ENCODE data around the gene PPL. TPM values are rescaled to one million over a fixed set of nuclear protein-coding genes. Genes with fewer than 3 reads are reported as not detected.

Gene PPL
- total RNA-seq, 1 experiment from 2014 or later, result 0.22 TPM

GRCh38 chr16:4928227-4928626 is 8.7 kb downstream of the PPL start:
- peaks cover 21% of the 10 kb centered on the region for H3K4me1 ChIP-seq
- peaks cover 13% of the 10 kb centered on the region for H3K9me3 ChIP-seq (replicated peaks)
- H3K4me3 ChIP-seq, result no peak overlapping the region
- H3K27me3 ChIP-seq, result 0 out of 2 replicates have a peak, but pooled peaks cover 4% of the 10 kb centered on the region
- H3K27ac ChIP-seq, result no peak overlapping the region
- DNase-seq, result no peak
- H3K36me3 ChIP-seq, result no peaks in the 10 kb centered on the region

GRCh38 chr16:4927661-4928060 is 9.3 kb downstream of the PPL start:
- no peak for DNase-seq
- H3K9me3 ChIP-seq (replicated peaks), result peaks cover 13% of the 10 kb centered on the region
- peaks cover 22% of the 10 kb centered on the region for H3K4me1 ChIP-seq
- H3K4me3 ChIP-seq, result no peak overlapping the region
- no peak overlapping the region for H3K27ac ChIP-seq
- H3K36me3 ChIP-seq, result no peaks in the 10 kb centered on the region
- no peaks in the 10 kb centered on the region for H3K27me3 ChIP-seq

GRCh38 chr16:4926928-4927327 is 10.0 kb downstream of the PPL start:
- no peaks in the 10 kb centered on the region for H3K27me3 ChIP-seq
- H3K4me1 ChIP-seq, result peaks cover 22% of the 10 kb centered on the region
- H3K9me3 ChIP-seq (replicated peaks), result peaks cover 13% of the 10 kb centered on the region
- no peak overlapping the region for H3K27ac ChIP-seq
- DNase-seq, result no peak
- H3K36me3 ChIP-seq, result no peaks in the 10 kb centered on the region
- no peak overlapping the region for H3K4me3 ChIP-seq

GRCh38 chr16:4925791-4926190 is 11.2 kb downstream of the PPL start:
- H3K36me3 ChIP-seq, result no peaks in the 10 kb centered on the region
- H3K27me3 ChIP-seq, result no peaks in the 10 kb centered on the region
- no peak overlapping the region for H3K4me3 ChIP-seq
- no peak overlapping the region for H3K27ac ChIP-seq
- H3K4me1 ChIP-seq, result peaks cover 22% of the 10 kb centered on the region
- no peak for DNase-seq
- H3K9me3 ChIP-seq (replicated peaks), result peaks cover 13% of the 10 kb centered on the region

GRCh38 chr16:4925293-4925607 is 11.7 kb downstream of the PPL start:
- no peak for DNase-seq
- H3K27me3 ChIP-seq, result no peaks in the 10 kb centered on the region
- no peak overlapping the region for H3K27ac ChIP-seq
- H3K36me3 ChIP-seq, result no peaks in the 10 kb centered on the region
- H3K4me1 ChIP-seq, result peaks cover 22% of the 10 kb centered on the region
- no peak overlapping the region for H3K4me3 ChIP-seq
- peaks cover 13% of the 10 kb centered on the region for H3K9me3 ChIP-seq (replicated peaks)

GRCh38 chr16:4924593-4925292 is 12.2 kb downstream of the PPL start:
- H3K27ac ChIP-seq, result no peak overlapping the region
- no peak overlapping the region for H3K4me3 ChIP-seq
- H3K27me3 ChIP-seq, result no peaks in the 10 kb centered on the region
- peaks cover 22% of the 10 kb centered on the region for H3K4me1 ChIP-seq
- DNase-seq, result peak; percentile 54 to 65
- no peaks in the 10 kb centered on the region for H3K36me3 ChIP-seq
- H3K9me3 ChIP-seq (replicated peaks), result peaks cover 13% of the 10 kb centered on the region

- peak in 1 of 2 experiments; percentile 61 for DNase-seq
- peaks cover 13% of the 10 kb centered on the region for H3K9me3 ChIP-seq (replicated peaks)
- H3K4me3 ChIP-seq, result no peak overlapping the region
- no peaks in the 10 kb centered on the region for H3K27me3 ChIP-seq
- H3K36me3 ChIP-seq, result no peaks in the 10 kb centered on the region
- H3K27ac ChIP-seq, result no peak overlapping the region
- H3K4me1 ChIP-seq, result peaks cover 22% of the 10 kb centered on the region
These were observed 13.1 kb downstream of the PPL start for GRCh38 chr16:4923853-4924252.

- H3K27ac ChIP-seq, result no peak overlapping the region
- H3K27me3 ChIP-seq, result no peaks in the 10 kb centered on the region
- peaks cover 13% of the 10 kb centered on the region for H3K9me3 ChIP-seq (replicated peaks)
- no peak for DNase-seq
- H3K4me1 ChIP-seq, result peaks cover 22% of the 10 kb centered on the region
- no peaks in the 10 kb centered on the region for H3K36me3 ChIP-seq
- H3K4me3 ChIP-seq, result no peak overlapping the region
These were observed 14.1 kb downstream of the PPL start for GRCh38 chr16:4922721-4923342.

- H3K36me3 ChIP-seq, result no peaks in the 10 kb centered on the region
- H3K9me3 ChIP-seq (replicated peaks), result no peaks in the 10 kb centered on the region
- no peak overlapping the region for H3K4me3 ChIP-seq
- no peak for DNase-seq
- H3K27ac ChIP-seq, result no peak overlapping the region
- H3K4me1 ChIP-seq, result peaks cover 22% of the 10 kb centered on the region
- H3K27me3 ChIP-seq, result no peaks in the 10 kb centered on the region
These were observed 16.1 kb downstream of the PPL start for GRCh38 chr16:4920826-4921225.

GRCh38 chr16:4918781-4919251 is 18.1 kb downstream of the PPL start:
- DNase-seq, result no peak
- Histone ChIP-seq H3K27ac (no peak overlapping the region), H3K9me3 (replicated peaks) (no peaks in the 10 kb centered on the region), H3K36me3 (no peaks in the 10 kb centered on the region), H3K4me1 (peaks cover 14% of the 10 kb centered on the region), H3K27me3 (no peaks in the 10 kb centered on the region), H3K4me3 (no peak overlapping the region)

GRCh38 chr16:4917117-4917516 is 19.8 kb downstream of the PPL start:
- H3K27me3 ChIP-seq, result no peaks in the 10 kb centered on the region
- H3K4me1 ChIP-seq, result peaks cover 7% of the 10 kb centered on the region
- no peaks in the 10 kb centered on the region for H3K36me3 ChIP-seq
- H3K27ac ChIP-seq, result no peak overlapping the region
- no peak overlapping the region for H3K4me3 ChIP-seq
- H3K9me3 ChIP-seq (replicated peaks), result no peaks in the 10 kb centered on the region
- DNase-seq, result no peak

GRCh38 chr16:4915226-4915761 is 21.7 kb downstream of the PPL start:
- DNase-seq, result peak; percentile 77 to 83
- no peak overlapping the region for H3K4me3 ChIP-seq
- H3K4me1 ChIP-seq, result peaks cover 11% of the 10 kb centered on the region
- no peaks in the 10 kb centered on the region for H3K36me3 ChIP-seq
- no peaks in the 10 kb centered on the region for H3K27me3 ChIP-seq
- H3K27ac ChIP-seq, result peak overlapping the region; percentile 44
- no peaks in the 10 kb centered on the region for H3K9me3 ChIP-seq (replicated peaks)

GRCh38 chr16:4914528-4915225 is 22.3 kb downstream of the PPL start:
- Histone ChIP-seq H3K27me3 (no peaks in the 10 kb centered on the region), H3K4me3 (no peak overlapping the region), H3K27ac (peak overlapping the region; percentile 44), H3K9me3 (replicated peaks) (no peaks in the 10 kb centered on the region), H3K36me3 (no peaks in the 10 kb centered on the region), H3K4me1 (peaks cover 11% of the 10 kb centered on the region)
- DNase-seq, result peak in 1 of 2 experiments; percentile 33

- Histone ChIP-seq H3K27me3 (no peaks in the 10 kb centered on the region), H3K4me3 (no peak overlapping the region), H3K9me3 (replicated peaks) (no peaks in the 10 kb centered on the region), H3K4me1 (peaks cover 13% of the 10 kb centered on the region), H3K27ac (no peak overlapping the region), H3K36me3 (no peaks in the 10 kb centered on the region)
- DNase-seq, result no peak
These were observed 23.0 kb downstream of the PPL start for GRCh38 chr16:4913774-4914525.

Data from SJCRH30 (cell line).